VCaP (cell line): ENCODE measurements around the gene PRKCD.

Experiments
- H3K27ac ChIP-seq: fragments of 450-650 bp; 2 replicates; pipeline ENCODE4 v1.5.1; 2017
- CTCF ChIP-seq: fragments of 450-650 bp; conservative IDR thresholded peaks from 2 replicates; pipeline ENCODE4 v1.5.1; 2017; ENCODE audit warnings: mild to moderate bottlenecking, moderate library complexity

The PRKCD gene

GRCh38 chr3:53223025-53223424 is 62.0 kb downstream of the PRKCD start:
- H3K27ac ChIP-seq = no peak overlapping the region
- TF ChIP-seq CTCF = no peak

GRCh38 chr3:53223541-53223966 is 62.5 kb downstream of the PRKCD start:
- TF ChIP-seq CTCF = no peak
- no peak overlapping the region for H3K27ac ChIP-seq

GRCh38 chr3:53224026-53224425 is 63.0 kb downstream of the PRKCD start:
- TF ChIP-seq CTCF = no peak
- H3K27ac ChIP-seq = no peak overlapping the region

GRCh38 chr3:53224536-53224935 is 63.5 kb downstream of the PRKCD start:
- no peak for TF ChIP-seq CTCF
- H3K27ac ChIP-seq = no peak overlapping the region

- no peak for TF ChIP-seq CTCF
- H3K27ac ChIP-seq = no peak overlapping the region
Measured at GRCh38 chr3:53225181-53225580, 64.2 kb downstream of the PRKCD start.

GRCh38 chr3:53225651-53226050 is 64.6 kb downstream of the PRKCD start:
- TF ChIP-seq CTCF = no peak
- no peak overlapping the region for H3K27ac ChIP-seq

- TF ChIP-seq CTCF = no peak
- no peak overlapping the region for H3K27ac ChIP-seq
Measured at GRCh38 chr3:53226142-53226840, 65.3 kb downstream of the PRKCD start.
